ENCODE data around the gene PLVAP.

Gene PLVAP

GRCh38 chr19:17398902-17399527 is 21.9 kb upstream of the PLVAP start:
- DNase-seq (ENCODE audit: extremely low read depth, low read depth), result no peak
- no peak for TF ChIP-seq CTCF (IDR thresholded peaks at IDR 0.05; ENCODE audit: low read depth, low read length)

GRCh38 chr19:17394891-17395415 is 17.8 kb upstream of the PLVAP start:
- DNase-seq (ENCODE audit: extremely low read depth, low read depth), result no peak
- TF ChIP-seq CTCF (IDR thresholded peaks at IDR 0.05; ENCODE audit: low read depth, low read length), result peak; percentile 12

GRCh38 chr19:17393914-17394313 is 16.8 kb upstream of the PLVAP start, which contains the start of gene CCDC194:
Gene CCDC194, minus strand, starts transcription at chr19:17394196. Its CDS starts 38 bp downstream, at chr19:17394158.
- TF ChIP-seq CTCF (IDR thresholded peaks at IDR 0.05; ENCODE audit: low read depth, low read length), result no peak
- DNase-seq (ENCODE audit: extremely low read depth, low read depth), result no peak

GRCh38 chr19:17393002-17393401 is 15.9 kb upstream of the PLVAP start:
- DNase-seq (ENCODE audit: extremely low read depth, low read depth), result no peak
- no peak for TF ChIP-seq CTCF (IDR thresholded peaks at IDR 0.05; ENCODE audit: low read depth, low read length)

GRCh38 chr19:17391371-17392151 is 14.4 kb upstream of the PLVAP start:
- no peak for DNase-seq (ENCODE audit: extremely low read depth, low read depth)
- TF ChIP-seq CTCF (IDR thresholded peaks at IDR 0.05; ENCODE audit: low read depth, low read length), result no peak

GRCh38 chr19:17390665-17391370 is 13.7 kb upstream of the PLVAP start:
- DNase-seq (ENCODE audit: extremely low read depth, low read depth), result peak; percentile 59
- TF ChIP-seq CTCF (IDR thresholded peaks at IDR 0.05; ENCODE audit: low read depth, low read length), result peak; percentile 50

Data from AG09319 (cell line).